ENCODE measurements around the gene CASP9.
"Not testable (repeated sequence)": the region's sequence is repeated elsewhere in the genome, so short reads cannot be mapped to it uniquely, and the experiment has no call there.

The CASP9 gene

GRCh38 chr1:15493869-15494390 lies 30.1 kb downstream of the CASP9 start:
- DNase-seq, result no peak

DNA sequence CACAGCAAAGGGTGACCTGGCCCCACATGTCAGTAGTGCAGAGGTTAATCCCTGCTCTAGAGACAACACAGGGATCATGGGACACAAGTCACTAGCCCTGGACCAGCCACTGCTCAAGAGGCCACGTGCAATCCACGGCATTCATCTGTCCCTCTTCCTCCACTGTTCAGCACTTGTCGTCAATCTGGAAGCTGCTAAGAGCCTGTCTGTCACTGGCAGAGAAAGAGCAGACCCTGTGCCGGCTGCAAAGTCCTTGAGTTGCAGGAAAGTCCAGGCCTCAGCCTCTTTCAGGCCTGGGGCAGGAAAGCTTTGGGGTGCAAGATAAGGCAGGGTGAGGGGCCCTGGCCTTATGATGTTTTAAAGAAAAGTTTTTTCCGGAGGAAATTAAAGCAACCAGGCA lies 31.4 kb downstream of the CASP9 start:
- DNase-seq, result no peak

- DNase-seq, result not testable (repeated sequence)
Measured at GRCh38 chr1:15491010-15491409, 33.0 kb downstream of the CASP9 start.

DNA sequence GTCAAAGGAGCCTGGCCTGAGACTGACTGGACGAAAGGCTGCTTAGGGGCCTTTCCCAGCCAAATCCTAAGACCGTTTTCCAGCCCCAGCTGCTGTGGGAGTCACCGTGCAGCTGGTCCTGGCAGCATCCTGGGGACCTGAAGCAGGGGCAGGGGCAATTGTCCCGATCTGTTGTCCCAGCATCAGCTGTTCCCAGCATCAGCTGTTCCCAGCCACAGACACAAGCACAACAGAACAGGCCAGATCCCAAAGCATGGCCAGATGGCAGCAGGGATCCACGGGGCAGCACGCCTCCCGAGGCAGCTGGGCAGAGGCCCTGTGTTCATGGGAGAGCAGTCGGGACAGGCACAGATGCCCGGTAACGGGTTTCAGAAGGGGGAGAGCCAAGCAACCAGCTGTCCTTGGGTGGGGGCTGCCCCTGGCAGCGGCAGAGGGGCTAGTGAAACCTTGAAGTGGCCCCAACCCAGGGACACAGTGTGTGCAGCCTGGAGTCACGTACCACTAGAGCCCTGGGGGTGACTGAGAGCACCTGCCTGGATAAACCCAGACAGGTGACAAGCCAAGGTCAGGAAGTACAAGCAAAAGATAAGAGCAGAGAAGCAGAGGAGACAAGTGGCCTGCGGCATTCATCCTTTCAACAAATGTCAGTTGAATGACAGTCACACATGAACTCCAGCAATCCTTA lies 34.8 kb downstream of the CASP9 start:
- no peak for DNase-seq

DNA sequence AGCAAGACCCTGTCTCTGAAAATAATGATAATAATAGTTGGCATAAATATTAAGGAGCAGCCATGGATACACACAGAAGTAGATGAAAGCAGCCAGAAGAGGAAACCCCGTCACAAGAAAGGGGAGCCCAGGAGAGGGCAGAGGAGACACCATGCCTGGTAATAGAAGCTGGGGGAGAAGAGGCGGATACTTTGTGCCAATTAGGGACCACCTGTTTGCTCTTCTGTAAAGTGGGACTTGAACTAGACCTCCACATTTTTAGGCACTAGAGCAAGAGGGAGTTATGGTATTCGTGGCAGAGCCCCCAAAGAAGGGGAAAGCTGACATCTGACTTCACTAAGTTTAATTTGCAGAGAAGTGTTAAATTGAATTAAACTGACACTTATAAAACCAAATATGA lies 35.6 kb downstream of the CASP9 start:
- no peak for DNase-seq

DNA sequence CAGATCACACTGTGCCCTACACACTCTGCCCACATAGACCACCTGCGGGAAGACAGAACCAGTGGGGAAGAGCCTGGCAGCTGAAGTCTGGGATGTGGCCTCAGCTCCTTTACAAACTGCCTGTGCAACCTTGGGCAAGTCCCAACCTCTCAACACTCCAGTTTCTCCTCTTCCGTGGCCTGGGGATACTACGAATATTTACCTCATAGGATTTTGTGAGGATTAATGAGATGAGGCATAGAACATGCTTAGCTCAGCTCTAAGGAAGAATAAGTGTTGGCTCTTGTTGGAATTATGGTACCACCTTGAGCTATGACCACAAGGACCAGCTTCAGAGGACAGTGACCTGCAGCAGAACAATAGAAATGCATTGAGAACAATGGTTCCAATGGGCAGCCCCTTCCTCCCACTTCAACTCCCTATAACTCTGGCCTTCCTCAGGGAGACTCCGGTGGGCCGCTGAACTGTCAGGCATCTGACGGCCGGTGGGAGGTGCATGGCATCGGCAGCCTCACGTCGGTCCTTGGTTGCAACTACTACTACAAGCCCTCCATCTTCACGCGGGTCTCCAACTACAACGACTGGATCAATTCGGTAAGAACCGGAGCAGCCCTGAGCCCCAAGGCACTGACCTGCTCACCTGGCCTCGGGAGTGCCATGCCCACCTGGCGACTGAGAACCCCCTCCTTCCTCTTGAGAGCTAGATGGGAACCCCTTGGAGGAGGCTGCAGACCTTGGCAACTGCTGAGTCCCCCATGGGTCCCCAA lies 37.0 kb downstream of the CASP9 start:
- DNase-seq, result not testable (repeated sequence)

- no peak for DNase-seq
Measured at GRCh38 chr1:15485636-15486035, 38.4 kb downstream of the CASP9 start.

DNA sequence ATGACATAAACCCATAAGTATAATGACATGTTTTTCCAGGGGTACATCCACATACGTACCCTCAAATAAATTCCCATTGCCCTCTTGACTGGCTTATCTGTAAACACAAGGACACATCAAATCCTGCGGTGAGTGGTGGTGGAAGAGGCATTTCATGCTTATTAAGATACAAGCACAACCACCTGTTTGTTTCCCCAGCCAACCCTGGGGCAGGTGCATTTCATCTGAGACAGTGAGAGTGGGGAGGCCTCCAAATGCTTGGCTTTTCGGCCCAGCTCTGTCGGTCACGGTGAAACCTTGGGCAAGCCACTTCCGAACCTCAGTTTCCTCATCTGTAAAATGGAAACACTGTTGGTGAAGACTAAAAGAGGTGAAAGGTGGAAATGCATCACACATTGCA lies 39.6 kb downstream of the CASP9 start:
- not testable (repeated sequence) for DNase-seq

- DNase-seq, result no peak
Measured at GRCh38 chr1:15483971-15484370, 40.0 kb downstream of the CASP9 start.

DNA sequence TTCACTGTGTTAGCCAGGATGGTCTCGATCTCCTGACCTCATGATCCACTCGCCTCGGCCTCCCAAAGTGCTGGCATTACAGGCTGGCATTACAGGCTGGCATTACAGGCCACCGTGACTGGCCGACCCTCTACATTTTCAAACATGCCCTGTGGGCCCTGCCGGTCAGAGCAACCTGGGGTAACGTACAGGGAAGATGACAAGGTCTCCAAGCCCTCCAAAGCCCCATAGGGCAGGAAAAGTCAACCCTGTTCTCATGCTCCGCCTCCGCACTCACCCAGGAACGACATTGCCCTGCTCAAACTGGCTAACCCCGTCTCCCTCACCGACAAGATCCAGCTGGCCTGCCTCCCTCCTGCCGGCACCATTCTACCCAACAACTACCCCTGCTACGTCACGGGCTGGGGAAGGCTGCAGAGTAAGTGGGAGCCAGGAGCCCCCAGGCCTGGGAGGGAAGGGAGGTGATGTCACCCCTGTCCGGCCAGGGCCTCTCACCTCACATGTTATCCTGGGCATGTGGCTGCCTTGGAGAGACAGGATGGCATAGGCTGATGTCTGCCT lies 41.0 kb downstream of the CASP9 start:
- DNase-seq, result not testable (repeated sequence)

DNA sequence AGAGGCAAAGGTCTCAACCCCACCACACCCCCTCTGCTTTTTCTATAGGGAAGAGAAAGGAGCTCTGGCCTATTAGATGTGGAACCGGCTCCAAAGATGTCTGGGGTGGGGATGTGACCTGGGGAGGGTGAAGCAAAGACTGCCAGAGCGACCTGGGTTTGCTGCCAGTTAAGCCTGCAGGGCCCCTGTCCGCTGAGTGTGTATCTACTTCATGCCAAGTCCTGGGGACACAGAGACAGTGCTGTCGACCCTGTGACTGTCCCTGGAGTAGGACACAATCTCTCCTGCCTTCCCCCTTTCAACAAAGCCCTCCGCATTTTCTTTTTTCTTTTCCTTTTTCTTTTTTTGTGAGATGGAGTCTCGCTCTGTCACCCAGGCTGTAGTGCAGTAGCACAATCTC lies 41.6 kb downstream of the CASP9 start:
- not testable (repeated sequence) for DNase-seq

- no peak for DNase-seq
Measured at GRCh38 chr1:15479654-15480347, 44.2 kb downstream of the CASP9 start.

DNA sequence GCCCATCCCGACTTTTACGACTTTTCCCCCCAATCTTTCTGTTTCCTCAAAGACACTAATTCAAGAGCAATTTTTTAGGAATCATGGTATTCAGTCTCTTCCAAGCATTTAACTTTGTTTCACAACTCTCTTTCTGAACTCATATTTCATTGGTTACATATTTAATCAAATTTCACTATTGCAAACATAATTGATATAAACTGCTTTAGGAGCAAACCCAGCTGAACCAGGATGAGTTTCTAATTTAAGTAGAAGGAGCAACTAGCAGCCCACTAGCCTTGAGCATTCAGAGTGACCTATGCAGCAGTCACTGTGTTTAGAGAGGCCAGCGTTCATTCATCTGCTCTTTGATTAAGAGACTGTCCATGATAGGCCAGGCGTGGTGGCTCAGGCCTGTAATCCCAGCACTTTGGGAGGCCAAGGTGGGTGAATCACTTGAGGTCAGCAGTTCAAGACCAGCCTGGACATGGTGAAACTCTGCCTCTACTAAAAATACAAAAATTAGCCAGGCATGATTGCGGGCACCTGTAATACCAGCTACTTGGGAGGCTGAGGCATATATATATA lies 46.3 kb downstream of the CASP9 start:
- DNase-seq, result no peak

GRCh38 chr1:15476927-15477326 lies 47.1 kb downstream of the CASP9 start:
- DNase-seq, result no peak

GRCh38 chr1:15475752-15476314 lies 48.2 kb downstream of the CASP9 start, which contains the start of gene CELA2B:
TSS of gene CELA2B (plus strand) at chr1:15476104. CDS start at chr1:15476126, 22 bp downstream.
- DNase-seq, result no peak

DNA sequence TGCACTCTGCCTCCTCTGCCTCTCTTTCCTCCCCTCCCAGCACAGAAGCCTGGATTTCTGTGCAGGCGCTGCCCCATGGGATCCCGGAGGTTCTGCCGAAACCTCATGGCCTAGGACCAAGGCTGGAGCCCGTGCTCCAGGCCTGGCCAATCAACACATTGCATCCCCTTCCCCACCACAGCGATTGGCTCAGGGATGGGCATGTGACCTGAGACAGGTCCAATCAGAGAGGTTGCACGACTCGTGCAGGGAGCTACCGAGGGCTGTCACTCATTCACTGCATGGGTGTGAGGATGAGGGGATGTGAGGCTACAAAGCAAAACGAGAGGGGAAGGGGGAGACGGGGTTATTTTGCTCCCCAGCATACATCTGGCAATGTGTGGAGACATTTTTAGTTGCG lies 51.4 kb downstream of the CASP9 start:
- DNase-seq, result no peak

GRCh38 chr1:15471723-15472122 lies 52.3 kb downstream of the CASP9 start:
- not testable (repeated sequence) for DNase-seq

- not testable (repeated sequence) for DNase-seq
Measured at GRCh38 chr1:15471067-15471466, 52.9 kb downstream of the CASP9 start.

- not testable (repeated sequence) for DNase-seq
Measured at GRCh38 chr1:15469821-15470448, 54.1 kb downstream of the CASP9 start.

- DNase-seq, result no peak
Measured at GRCh38 chr1:15469361-15469760, 54.7 kb downstream of the CASP9 start.

DNA sequence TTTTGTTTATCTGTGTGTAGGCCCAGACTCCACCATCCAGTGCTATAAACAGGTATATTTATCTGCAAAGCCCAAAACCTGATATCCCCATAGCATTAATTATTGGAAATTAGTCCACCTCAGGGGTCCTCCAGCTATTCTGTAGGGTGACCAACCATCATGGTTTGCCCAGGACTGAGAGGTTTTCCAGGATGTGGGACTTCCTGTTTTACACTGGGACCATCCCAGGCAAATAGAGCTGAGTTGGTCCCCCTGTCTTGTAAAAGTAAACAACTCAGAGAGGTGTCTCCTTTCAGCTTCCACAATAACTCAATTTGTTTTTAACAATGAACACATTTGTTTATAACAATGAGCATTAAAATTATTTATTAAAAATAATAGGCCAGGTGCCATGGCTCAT lies 55.9 kb downstream of the CASP9 start:
- DNase-seq, result no peak
